ENCODE data around the gene CRADD.
"Not testable (repeated sequence)": the region's sequence is repeated elsewhere in the genome, so short reads cannot be mapped to it uniquely, and the experiment has no call there.

CRADD gene

GRCh38 chr12:93870020-93870795 is 193.0 kb downstream of the CRADD start:
- in situ Hi-C loops (cut with HindIII; ENCODE audit: low sequenced_read_pairs), result no loop called here
- DNase-seq (ENCODE audit: low read depth, low spot score), result no peak
- no peak for TF ChIP-seq CTCF (IDR thresholded peaks at IDR 0.05; ENCODE audit: low read depth, low read length)
- H3K4me3 ChIP-seq (ENCODE audit: low read depth, low read length), result no peak overlapping the region

DNA sequence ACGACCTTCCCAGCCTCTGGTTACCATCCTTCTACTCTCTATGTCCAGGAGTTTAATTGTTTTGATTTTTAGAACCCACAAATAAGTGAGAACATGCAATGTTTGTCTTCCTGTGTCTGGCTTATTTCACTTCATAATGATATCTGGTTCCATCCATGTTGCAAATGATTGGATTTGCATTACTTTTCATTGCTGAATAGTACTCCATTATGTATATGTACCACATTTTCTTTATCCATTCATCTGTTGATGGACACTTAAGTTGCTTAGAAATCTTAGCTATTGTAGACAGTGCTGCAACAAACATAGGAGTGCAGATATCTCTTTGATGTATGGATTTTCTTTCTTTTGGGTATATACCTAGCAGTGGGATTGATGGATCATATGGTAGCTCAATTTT is 194.4 kb downstream of the CRADD start:
- DNase-seq (ENCODE audit: low read depth, low spot score); H3K4me3 ChIP-seq (ENCODE audit: low read depth, low read length); in situ Hi-C loops (cut with HindIII; ENCODE audit: low sequenced_read_pairs): not testable (repeated sequence)

DNA sequence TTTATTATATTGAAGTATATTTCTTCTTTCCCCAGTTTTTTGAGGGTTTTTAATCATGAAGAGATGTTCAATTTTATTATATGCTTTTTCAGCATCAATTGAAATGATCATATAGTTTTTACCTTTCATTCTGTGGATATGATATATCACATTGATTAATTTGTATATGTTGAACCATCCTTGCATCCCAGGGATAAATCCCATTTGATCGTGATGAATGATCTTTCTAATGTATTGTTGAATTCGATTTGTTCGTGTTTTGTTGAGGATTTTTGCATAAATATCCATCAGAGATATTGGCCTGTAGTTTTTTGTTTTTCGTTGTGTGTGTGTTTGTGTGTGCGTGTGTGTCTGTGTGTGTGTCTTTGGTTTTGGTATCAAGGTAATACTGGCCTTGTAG is 196.4 kb downstream of the CRADD start:
- H3K4me3 ChIP-seq (ENCODE audit: low read depth, low read length), result no peak overlapping the region
- in situ Hi-C loops (cut with HindIII; ENCODE audit: low sequenced_read_pairs), result no loop called here
- no peak for DNase-seq (ENCODE audit: low read depth, low spot score)
- no peak for TF ChIP-seq CTCF (IDR thresholded peaks at IDR 0.05; ENCODE audit: low read depth, low read length)

DNA sequence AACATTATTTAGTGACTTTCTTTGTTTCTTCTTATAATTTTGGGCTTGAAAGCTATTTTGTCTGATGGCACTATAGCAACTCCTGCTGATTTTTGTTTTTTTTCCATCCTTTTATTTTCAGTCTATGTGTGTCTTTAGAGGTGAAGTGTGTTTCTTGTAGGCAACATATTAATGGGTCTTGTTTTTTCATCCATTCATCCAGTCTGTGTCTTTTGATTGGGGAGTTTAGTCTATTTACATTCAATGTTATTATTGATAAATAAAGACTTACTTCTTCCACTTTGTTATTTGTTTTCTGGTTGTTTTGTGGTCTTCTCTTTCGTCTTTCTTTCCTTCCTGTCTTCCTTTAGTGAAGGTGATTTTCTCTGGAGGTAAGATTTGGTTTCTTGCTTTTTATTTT is 198.0 kb downstream of the CRADD start:
- TF ChIP-seq CTCF (IDR thresholded peaks at IDR 0.05; ENCODE audit: low read depth, low read length), result no peak
- no peak for DNase-seq (ENCODE audit: low read depth, low spot score)
- no peak overlapping the region for H3K4me3 ChIP-seq (ENCODE audit: low read depth, low read length)
- in situ Hi-C loops (cut with HindIII; ENCODE audit: low sequenced_read_pairs), result no loop called here

DNA sequence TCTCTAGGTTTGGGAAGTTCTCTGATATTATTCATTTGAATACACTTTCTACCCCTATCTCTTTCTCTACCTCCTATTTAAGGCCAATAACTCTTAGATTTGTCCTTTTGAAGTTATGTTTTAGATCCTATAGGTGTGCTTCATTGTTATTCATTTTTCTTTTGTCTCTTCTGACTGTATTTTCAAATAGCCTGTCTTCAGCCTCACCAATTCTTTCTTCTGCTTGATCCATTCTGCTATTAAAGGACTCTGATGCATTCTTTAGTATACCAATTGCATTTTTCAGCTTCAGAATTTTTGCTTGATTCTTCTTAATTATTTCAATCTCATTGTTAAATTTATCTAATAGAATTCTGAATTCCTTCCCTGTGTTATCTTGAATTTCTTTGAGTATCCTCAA is 199.2 kb downstream of the CRADD start:
- no peak for DNase-seq (ENCODE audit: low read depth, low spot score)
- TF ChIP-seq CTCF (IDR thresholded peaks at IDR 0.05; ENCODE audit: low read depth, low read length), result no peak

DNA sequence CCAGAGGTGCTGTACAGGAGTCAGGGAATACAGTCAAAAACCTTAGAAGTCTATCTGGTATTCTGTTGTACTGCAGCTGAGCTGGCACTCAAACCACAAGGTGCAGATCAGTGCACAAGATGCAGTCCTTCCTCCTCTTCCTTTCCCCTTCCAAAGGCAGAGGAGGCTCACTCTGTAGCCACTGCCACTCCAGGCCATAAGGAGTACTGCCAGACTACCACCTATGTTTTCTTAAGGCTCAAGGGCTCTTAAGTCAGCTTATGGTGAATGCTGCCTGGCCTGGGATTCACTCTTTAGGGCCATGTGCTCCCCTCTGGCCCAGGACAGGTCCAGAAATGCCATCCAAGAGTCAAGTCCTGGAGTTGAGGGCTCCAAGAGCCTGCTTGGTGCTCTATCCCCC is 200.3 kb downstream of the CRADD start:
- no peak for TF ChIP-seq CTCF (IDR thresholded peaks at IDR 0.05; ENCODE audit: low read depth, low read length)
- no peak overlapping the region for H3K4me3 ChIP-seq (ENCODE audit: low read depth, low read length)
- no peak for DNase-seq (ENCODE audit: low read depth, low spot score)
- in situ Hi-C loops (cut with HindIII; ENCODE audit: low sequenced_read_pairs), result no loop called here

More for the DNA sequence above, 199.2 kb downstream of the CRADD start:
- H3K4me3 ChIP-seq (ENCODE audit: low read depth, low read length), result no peak overlapping the region
- in situ Hi-C loops (cut with HindIII; ENCODE audit: low sequenced_read_pairs), result no loop called here

- in situ Hi-C loops (cut with HindIII; ENCODE audit: low sequenced_read_pairs), result no loop called here
- TF ChIP-seq CTCF (IDR thresholded peaks at IDR 0.05; ENCODE audit: low read depth, low read length), result no peak
- no peak overlapping the region for H3K4me3 ChIP-seq (ENCODE audit: low read depth, low read length)
- peak; percentile 86 for DNase-seq (ENCODE audit: low read depth, low spot score)
These were observed 202.6 kb downstream of the CRADD start for GRCh38 chr12:93879476-93880421.

All from astrocyte of the spinal cord (primary cell).